Stimulated activated CD8-positive, alpha-beta memory T cell treated with anti-CD3 and anti-CD28 coated beads, Interleukin-4, amount 100 ng/mL, for 24 hours (primary cell): ENCODE data around the gene NCR1.
"Not testable (repeated sequence)": the region's sequence is repeated elsewhere in the genome, so short reads cannot be mapped to it uniquely, and the experiment has no call there.

ENCODE experiments used
- DNase-seq: peaks from one replicate; pipeline ENCODE4 v3.0.0-alpha.2; 2020; ENCODE audit warnings: low read depth

The NCR1 gene

GRCh38 chr19:54907899-54908298 is 2.0 kb downstream of the NCR1 start:
- DNase-seq = not testable (repeated sequence)

GRCh38 chr19:54916822-54917221 is 10.9 kb downstream of the NCR1 start:
- no peak for DNase-seq

- DNase-seq = no peak
Measured at GRCh38 chr19:54918499-54918898, 12.6 kb downstream of the NCR1 start.

GRCh38 chr19:54919646-54920563 is 14.0 kb downstream of the NCR1 start:
- not testable (repeated sequence) for DNase-seq

- DNase-seq = no peak
Measured at GRCh38 chr19:54921082-54921481, 15.1 kb downstream of the NCR1 start.

- DNase-seq = no peak
Measured at GRCh38 chr19:54923276-54923675, 17.3 kb downstream of the NCR1 start.

GRCh38 chr19:54928299-54928698 is 22.4 kb downstream of the NCR1 start:
- DNase-seq = no peak

- no peak for DNase-seq
Measured at GRCh38 chr19:54937926-54938325, 32.0 kb downstream of the NCR1 start.

GRCh38 chr19:54938906-54939305 is 33.0 kb downstream of the NCR1 start:
- no peak for DNase-seq

- DNase-seq = not testable (repeated sequence)
Measured at GRCh38 chr19:54939538-54939937, 33.6 kb downstream of the NCR1 start.

- not testable (repeated sequence) for DNase-seq
Measured at GRCh38 chr19:54943772-54944361, 37.9 kb downstream of the NCR1 start.

- DNase-seq = no peak
Measured at GRCh38 chr19:54947381-54947780, 41.4 kb downstream of the NCR1 start, which contains the start of gene NLRP7. Gene NLRP7 (minus strand): TSS chr19:54947530.

- no peak for DNase-seq
Measured at GRCh38 chr19:54949412-54949811, 43.5 kb downstream of the NCR1 start.

- not testable (repeated sequence) for DNase-seq
Measured at GRCh38 chr19:54950580-54950979, 44.6 kb downstream of the NCR1 start.

- DNase-seq = no peak
Measured at GRCh38 chr19:54952591-54953344, 46.8 kb downstream of the NCR1 start.

GRCh38 chr19:54953345-54953713 is 47.4 kb downstream of the NCR1 start:
- not testable (repeated sequence) for DNase-seq

- no peak for DNase-seq
Measured at GRCh38 chr19:54955376-54955775, 49.4 kb downstream of the NCR1 start.

GRCh38 chr19:54959840-54960239 is 53.9 kb downstream of the NCR1 start:
- DNase-seq = no peak
